ENCODE results near the gene INCA1.

INCA1 gene

GRCh38 chr17:5043524-5043923 lies 46.2 kb upstream of the INCA1 start:
- no peaks in the 10 kb centered on the region for H3K27me3 ChIP-seq (ENCODE audit: insufficient read depth, poor library complexity, severe bottlenecking)
- H3K27ac ChIP-seq (replicated peaks): no peak overlapping the region
- H3K4me3 ChIP-seq (replicated peaks; ENCODE audit: insufficient read depth, low read length): no peak overlapping the region
- TF ChIP-seq SPI1 (IDR thresholded peaks at IDR 0.05; ENCODE audit: borderline replicate concordance, low read depth) (no peak), GABPA (IDR thresholded peaks at IDR 0.05; ENCODE audit: low read depth) (no peak), CTCF (IDR thresholded peaks at IDR 0.05; ENCODE audit: insufficient read depth, low read length) (no peak), POLR2AphosphoS5 (IDR thresholded peaks at IDR 0.05; ENCODE audit: low read depth) (no peak)
- TF ChIP-seq, protein P1, sequence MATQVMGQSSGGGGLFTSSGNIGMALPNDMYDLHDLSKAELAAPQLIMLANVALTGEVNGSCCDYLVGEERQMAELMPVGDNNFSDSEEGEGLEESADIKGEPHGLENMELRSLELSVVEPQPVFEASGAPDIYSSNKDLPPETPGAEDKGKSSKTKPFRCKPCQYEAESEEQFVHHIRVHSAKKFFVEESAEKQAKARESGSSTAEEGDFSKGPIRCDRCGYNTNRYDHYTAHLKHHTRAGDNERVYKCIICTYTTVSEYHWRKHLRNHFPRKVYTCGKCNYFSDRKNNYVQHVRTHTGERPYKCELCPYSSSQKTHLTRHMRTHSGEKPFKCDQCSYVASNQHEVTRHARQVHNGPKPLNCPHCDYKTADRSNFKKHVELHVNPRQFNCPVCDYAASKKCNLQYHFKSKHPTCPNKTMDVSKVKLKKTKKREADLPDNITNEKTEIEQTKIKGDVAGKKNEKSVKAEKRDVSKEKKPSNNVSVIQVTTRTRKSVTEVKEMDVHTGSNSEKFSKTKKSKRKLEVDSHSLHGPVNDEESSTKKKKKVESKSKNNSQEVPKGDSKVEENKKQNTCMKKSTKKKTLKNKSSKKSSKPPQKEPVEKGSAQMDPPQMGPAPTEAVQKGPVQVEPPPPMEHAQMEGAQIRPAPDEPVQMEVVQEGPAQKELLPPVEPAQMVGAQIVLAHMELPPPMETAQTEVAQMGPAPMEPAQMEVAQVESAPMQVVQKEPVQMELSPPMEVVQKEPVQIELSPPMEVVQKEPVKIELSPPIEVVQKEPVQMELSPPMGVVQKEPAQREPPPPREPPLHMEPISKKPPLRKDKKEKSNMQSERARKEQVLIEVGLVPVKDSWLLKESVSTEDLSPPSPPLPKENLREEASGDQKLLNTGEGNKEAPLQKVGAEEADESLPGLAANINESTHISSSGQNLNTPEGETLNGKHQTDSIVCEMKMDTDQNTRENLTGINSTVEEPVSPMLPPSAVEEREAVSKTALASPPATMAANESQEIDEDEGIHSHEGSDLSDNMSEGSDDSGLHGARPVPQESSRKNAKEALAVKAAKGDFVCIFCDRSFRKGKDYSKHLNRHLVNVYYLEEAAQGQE (IDR thresholded peaks at IDR 0.05; ENCODE audit: insufficient replicate concordance, low read depth): no peak
- no peak for DNase-seq (ENCODE audit: low read depth in 1 of 2, low spot score in 1 of 2)

GRCh38 chr17:5042157-5043022 lies 45.1 kb upstream of the INCA1 start:
- no peak overlapping the region for H3K27ac ChIP-seq (replicated peaks)
- no peak for DNase-seq (ENCODE audit: low read depth in 1 of 2, low spot score in 1 of 2)
- no peak for TF ChIP-seq GABPA (IDR thresholded peaks at IDR 0.05; ENCODE audit: low read depth)
- TF ChIP-seq CTCF (IDR thresholded peaks at IDR 0.05; ENCODE audit: insufficient read depth, low read length): no peak
- TF ChIP-seq, protein P1 (IDR thresholded peaks at IDR 0.05; ENCODE audit: insufficient replicate concordance, low read depth): no peak
- TF ChIP-seq SPI1 (IDR thresholded peaks at IDR 0.05; ENCODE audit: borderline replicate concordance, low read depth): no peak
- no peak for TF ChIP-seq POLR2AphosphoS5 (IDR thresholded peaks at IDR 0.05; ENCODE audit: low read depth)
- no peak overlapping the region for H3K4me3 ChIP-seq (replicated peaks; ENCODE audit: insufficient read depth, low read length)
- no peaks in the 10 kb centered on the region for H3K27me3 ChIP-seq (ENCODE audit: insufficient read depth, poor library complexity, severe bottlenecking)

- TF ChIP-seq SPI1 (IDR thresholded peaks at IDR 0.05; ENCODE audit: borderline replicate concordance, low read depth): no peak
- TF ChIP-seq, protein P1 (IDR thresholded peaks at IDR 0.05; ENCODE audit: insufficient replicate concordance, low read depth): no peak
- TF ChIP-seq GABPA (IDR thresholded peaks at IDR 0.05; ENCODE audit: low read depth): no peak
- TF ChIP-seq POLR2AphosphoS5 (IDR thresholded peaks at IDR 0.05; ENCODE audit: low read depth): no peak
- no peak for TF ChIP-seq CTCF (IDR thresholded peaks at IDR 0.05; ENCODE audit: insufficient read depth, low read length)
- Histone ChIP-seq H3K27ac (replicated peaks) (no peak within 1 kb of the TSS), H3K27me3 (ENCODE audit: insufficient read depth, poor library complexity, severe bottlenecking) (no peaks in the 10 kb centered on the region), H3K4me3 (replicated peaks; ENCODE audit: insufficient read depth, low read length) (no peak within 1 kb of the TSS)
- DNase-seq (ENCODE audit: low read depth in 1 of 2, low spot score in 1 of 2): no peak
These were observed 38.0 kb upstream of the INCA1 start, which contains the start of gene SLC52A1 for GRCh38 chr17:5035315-5035714. Gene SLC52A1 (minus strand): TSS chr17:5035426. CDS start chr17:5034606, 820 bp downstream.
